GM23338 (cell line): ENCODE measurements around the gene ANKH. TPM values are rescaled to one million over a fixed set of nuclear protein-coding genes. Genes with fewer than 3 reads are reported as not detected.

ENCODE experiments used
- ATAC-seq: fragments of 200-7000 bp; cut with Tn5 transposase; 3 replicates; pipeline ENCODE4 v1.9.1; 2020
- DNase-seq: peaks from one replicate; pipeline ENCODE4 v3.0.0-alpha.2; 2015; ENCODE audit warnings: low spot score
- H2AFZ ChIP-seq: fragments of 200-600 bp; sonication (generic); 2 replicates; pipeline ENCODE4 v1.8.0; 2016; ENCODE audit warnings: antibody characterized with exemption, mild to moderate bottlenecking, moderate library complexity
- H3F3A ChIP-seq: fragments of 200-600 bp; sonication (generic); replicated peaks from 2 replicates; pipeline ENCODE4 v1.8.0; 2017; ENCODE audit warnings: antibody characterized with exemption, mixed run types, low read depth
- H3K27ac ChIP-seq: fragments of 200-600 bp; sonication (generic); 2 replicates; pipeline ENCODE4 v1.6.1; 2016; ENCODE audit warnings: low read depth
- H3K27me3 ChIP-seq: fragments of 200-600 bp; sonication (generic); 2 replicates; pipeline ENCODE4 v1.8.0; 2016; ENCODE audit warnings: mild to moderate bottlenecking, mixed run types, moderate library complexity; ENCODE audit not compliant: insufficient read depth
- H3K36me3 ChIP-seq: fragments of 200-600 bp; sonication (generic); 2 replicates; pipeline ENCODE4 v1.8.0; 2016; ENCODE audit warnings: mild to moderate bottlenecking; ENCODE audit not compliant: insufficient read depth
- H3K4me1 ChIP-seq: fragments of 200-600 bp; sonication (generic); 2 replicates; pipeline ENCODE4 v1.8.0; 2016; ENCODE audit warnings: mild to moderate bottlenecking, moderate library complexity; ENCODE audit not compliant: insufficient read depth
- H3K4me2 ChIP-seq: fragments of 200-600 bp; sonication (generic); 2 replicates; pipeline ENCODE4 v1.7.1; 2017; ENCODE audit warnings: mixed run types
- H3K4me3 ChIP-seq: fragments of 200-600 bp; sonication (generic); 2 replicates; pipeline ENCODE4 v1.6.1; 2016; ENCODE audit warnings: mixed run types
- H3K79me2 ChIP-seq: fragments of 200-600 bp; sonication (generic); replicated peaks from 2 replicates; pipeline ENCODE4 v1.8.0; 2017; ENCODE audit warnings: mild to moderate bottlenecking; ENCODE audit not compliant: insufficient read depth
- H3K9me2 ChIP-seq: fragments of 200-600 bp; sonication (generic); 2 replicates; pipeline ENCODE4 v1.8.0; 2017; ENCODE audit not compliant: insufficient read depth
- H4K20me1 ChIP-seq: fragments of 200-600 bp; sonication (generic); replicated peaks from 2 replicates; pipeline ENCODE4 v1.8.0; 2017; ENCODE audit warnings: mild to moderate bottlenecking; ENCODE audit not compliant: insufficient read depth
- H3K27ac Mint-ChIP-seq: 2 replicates; pipeline ENCODE4 v1.8.0; 2020; ENCODE audit warnings: inconsistent platforms, mild to moderate bottlenecking, moderate library complexity, mixed read lengths
- H3K27me3 Mint-ChIP-seq: 3 replicates; pipeline ENCODE4 v1.8.0; 2022; ENCODE audit warnings: low read depth, mild to moderate bottlenecking, moderate library complexity, mixed read lengths, inconsistent platforms; ENCODE audit not compliant: insufficient read depth, poor library complexity
- H3K36me3 Mint-ChIP-seq: 3 replicates; pipeline ENCODE4 v1.8.0; 2021; ENCODE audit warnings: low read depth, mild to moderate bottlenecking, inconsistent platforms, moderate library complexity, mixed read lengths
- H3K4me1 Mint-ChIP-seq: 3 replicates; pipeline ENCODE4 v1.8.0; 2020; ENCODE audit warnings: mild to moderate bottlenecking, inconsistent platforms, mixed read lengths
- H3K4me3 Mint-ChIP-seq: 3 replicates; pipeline ENCODE4 v1.8.0; 2021; ENCODE audit warnings: moderate library complexity, mild to moderate bottlenecking, inconsistent platforms, mixed read lengths
- H3K9me3 Mint-ChIP-seq: 3 replicates; pipeline ENCODE4 v1.8.0; 2020; ENCODE audit warnings: moderate library complexity, mild to moderate bottlenecking, inconsistent platforms, mixed read lengths
- CREB1 ChIP-seq: fragments of 250-450 bp; sonication (Bioruptor Pico); IDR thresholded peaks from 2 replicates; pipeline ENCODE4 v1.5.0; 2020; ENCODE audit warnings: low read depth, mild to moderate bottlenecking, moderate library complexity
- EZH2 ChIP-seq: fragments of 200-600 bp; sonication (generic); IDR thresholded peaks from one replicate; pipeline ENCODE4 v1.8.0; 2017; ENCODE audit warnings: antibody characterized with exemption, mild to moderate bottlenecking, low read depth; ENCODE audit not compliant: unreplicated experiment
- EZH2phosphoT487 ChIP-seq: fragments of 200-600 bp; sonication (generic); IDR thresholded peaks from one replicate; pipeline ENCODE4 v1.8.1; 2018; ENCODE audit warnings: antibody characterized with exemption; ENCODE audit not compliant: unreplicated experiment
- JUNB ChIP-seq: IDR thresholded peaks from one replicate; pipeline ENCODE4 v1.6.1; 2016; ENCODE audit warnings: antibody characterized with exemption; ENCODE audit not compliant: unreplicated experiment
- NANOG ChIP-seq: IDR thresholded peaks from 2 replicates; pipeline ENCODE4 v1.6.1; 2016; ENCODE audit warnings: antibody characterized with exemption, borderline replicate concordance
- POLR2AphosphoS5 ChIP-seq: IDR thresholded peaks from 2 replicates; pipeline ENCODE4 v1.6.1; 2016; ENCODE audit warnings: antibody characterized with exemption, low read depth
- STAT1 ChIP-seq: IDR thresholded peaks from one replicate; pipeline ENCODE4 v1.6.1; 2016; ENCODE audit warnings: antibody characterized with exemption; ENCODE audit not compliant: unreplicated experiment
- ZNF114 ChIP-seq: fragments of 250-450 bp; sonication (Bioruptor Pico); IDR thresholded peaks from 2 replicates; pipeline ENCODE4 v1.5.0; 2020; ENCODE audit warnings: mild to moderate bottlenecking, moderate library complexity
- ZNF331 ChIP-seq: fragments of 250-450 bp; sonication (Bioruptor Pico); IDR thresholded peaks from 2 replicates; pipeline ENCODE4 v1.5.0; 2020; ENCODE audit warnings: low read depth, mild to moderate bottlenecking, moderate library complexity
- polyA plus RNA-seq: library from polyadenylated mRNA; unstranded; fragments of >200 nt; fragmentation: Nextera tagmentation; extraction: Ambion mirVana; gene quantifications from 2 replicates; pipeline ENCODE4 v1.2.1, GENCODE V29; 2016
- total RNA-seq: library from RNA; depleted of rRNA; stranded (reverse); fragments of >200 nt; shearing (Covaris generic); gene quantifications from 2 replicates; pipeline ENCODE4 v1.2.3, GENCODE V29; 2014
- TF ChIP-seq, protein P1 (sequence below), 2 experiments: fragments of 200-600 bp in 1 of 2; sonication (generic) in 1 of 2; conservative IDR thresholded peaks; 2 replicates each; pipeline versions ENCODE4 v1.5.1 to v1.6.1; 2016 to 2017; ENCODE audit warnings: antibody characterized with exemption in 2 of 2, low read depth in 2 of 2, mild to moderate bottlenecking in 2 of 2, moderate library complexity in 1 of 2
- TF ChIP-seq, protein P2 (sequence below): IDR thresholded peaks from one replicate; pipeline ENCODE4 v1.6.1; 2018; ENCODE audit warnings: antibody characterized with exemption; ENCODE audit not compliant: unreplicated experiment
- TF ChIP-seq, protein P3 (sequence below): fragments of 250-450 bp; sonication (Bioruptor Pico); IDR thresholded peaks from 2 replicates; pipeline ENCODE4 v1.5.0; 2020; ENCODE audit warnings: mild to moderate bottlenecking, moderate library complexity
- TF ChIP-seq, protein P4 (sequence below): IDR thresholded peaks from 2 replicates; pipeline ENCODE4 v1.6.1; 2016; ENCODE audit warnings: antibody characterized with exemption

The ANKH gene
- total and polyA plus RNA-seq, 2 experiments from 2014 or later = 5.0 to 6.1 TPM

DNA sequence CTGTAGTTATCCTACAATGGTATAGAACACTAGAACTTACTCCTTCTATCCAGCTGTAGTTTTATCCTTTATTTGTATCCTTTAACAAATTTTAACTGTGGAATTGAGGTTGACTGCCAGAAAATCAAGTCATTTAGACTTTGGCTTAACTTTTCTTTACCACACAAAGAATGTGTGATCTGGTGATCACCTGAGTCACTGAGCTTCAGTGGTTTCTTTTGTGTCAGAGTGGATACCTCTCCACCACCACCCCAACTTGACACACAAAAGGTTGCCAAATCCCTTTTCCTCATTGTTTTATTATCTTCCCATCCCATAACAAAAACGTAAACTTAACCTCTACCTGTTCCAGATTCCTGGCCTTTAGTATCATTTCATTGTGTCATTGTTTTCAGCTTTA lies 201.6 kb downstream of the ANKH start:
- no peaks in the 10 kb centered on the region for H3K9me3 Mint-ChIP-seq
- Histone ChIP-seq H3K79me2 (peaks cover 96% of the 10 kb centered on the region), H3K36me3 (no peaks in the 10 kb centered on the region), H3K4me1 (peaks cover 53% of the 10 kb centered on the region), H3K9me2 (no peaks in the 10 kb centered on the region; the same call in 1 of the 2 replicates), H3K27me3 (peaks cover 13% of the 10 kb centered on the region), H4K20me1 (peaks cover 4% of the 10 kb centered on the region; the same call in 1 of the 2 replicates), H3F3A (no peaks in the 10 kb centered on the region), H3K4me2 (no peak overlapping the region), H3K4me3 (no peak overlapping the region), H2AFZ (no peak overlapping the region), H3K27ac (no peak overlapping the region)
- no peaks in the 10 kb centered on the region for H3K36me3 Mint-ChIP-seq
- TF ChIP-seq, protein P1, sequence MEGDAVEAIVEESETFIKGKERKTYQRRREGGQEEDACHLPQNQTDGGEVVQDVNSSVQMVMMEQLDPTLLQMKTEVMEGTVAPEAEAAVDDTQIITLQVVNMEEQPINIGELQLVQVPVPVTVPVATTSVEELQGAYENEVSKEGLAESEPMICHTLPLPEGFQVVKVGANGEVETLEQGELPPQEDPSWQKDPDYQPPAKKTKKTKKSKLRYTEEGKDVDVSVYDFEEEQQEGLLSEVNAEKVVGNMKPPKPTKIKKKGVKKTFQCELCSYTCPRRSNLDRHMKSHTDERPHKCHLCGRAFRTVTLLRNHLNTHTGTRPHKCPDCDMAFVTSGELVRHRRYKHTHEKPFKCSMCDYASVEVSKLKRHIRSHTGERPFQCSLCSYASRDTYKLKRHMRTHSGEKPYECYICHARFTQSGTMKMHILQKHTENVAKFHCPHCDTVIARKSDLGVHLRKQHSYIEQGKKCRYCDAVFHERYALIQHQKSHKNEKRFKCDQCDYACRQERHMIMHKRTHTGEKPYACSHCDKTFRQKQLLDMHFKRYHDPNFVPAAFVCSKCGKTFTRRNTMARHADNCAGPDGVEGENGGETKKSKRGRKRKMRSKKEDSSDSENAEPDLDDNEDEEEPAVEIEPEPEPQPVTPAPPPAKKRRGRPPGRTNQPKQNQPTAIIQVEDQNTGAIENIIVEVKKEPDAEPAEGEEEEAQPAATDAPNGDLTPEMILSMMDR (conservative IDR thresholded peaks at IDR 0.05; ENCODE audit: low read depth in 2 of 2) = no peak
- TF ChIP-seq EZH2 (no peak), ZNF331 (CRISPR knock-in tag) (no peak), CREB1 (CRISPR knock-in tag) (no peak), NANOG (no peak), ZNF114 (CRISPR knock-in tag) (no peak), POLR2AphosphoS5 (no peak), EZH2phosphoT487 (no peak), STAT1 (no peak), JUNB (no peak)
- TF ChIP-seq, protein P2, sequence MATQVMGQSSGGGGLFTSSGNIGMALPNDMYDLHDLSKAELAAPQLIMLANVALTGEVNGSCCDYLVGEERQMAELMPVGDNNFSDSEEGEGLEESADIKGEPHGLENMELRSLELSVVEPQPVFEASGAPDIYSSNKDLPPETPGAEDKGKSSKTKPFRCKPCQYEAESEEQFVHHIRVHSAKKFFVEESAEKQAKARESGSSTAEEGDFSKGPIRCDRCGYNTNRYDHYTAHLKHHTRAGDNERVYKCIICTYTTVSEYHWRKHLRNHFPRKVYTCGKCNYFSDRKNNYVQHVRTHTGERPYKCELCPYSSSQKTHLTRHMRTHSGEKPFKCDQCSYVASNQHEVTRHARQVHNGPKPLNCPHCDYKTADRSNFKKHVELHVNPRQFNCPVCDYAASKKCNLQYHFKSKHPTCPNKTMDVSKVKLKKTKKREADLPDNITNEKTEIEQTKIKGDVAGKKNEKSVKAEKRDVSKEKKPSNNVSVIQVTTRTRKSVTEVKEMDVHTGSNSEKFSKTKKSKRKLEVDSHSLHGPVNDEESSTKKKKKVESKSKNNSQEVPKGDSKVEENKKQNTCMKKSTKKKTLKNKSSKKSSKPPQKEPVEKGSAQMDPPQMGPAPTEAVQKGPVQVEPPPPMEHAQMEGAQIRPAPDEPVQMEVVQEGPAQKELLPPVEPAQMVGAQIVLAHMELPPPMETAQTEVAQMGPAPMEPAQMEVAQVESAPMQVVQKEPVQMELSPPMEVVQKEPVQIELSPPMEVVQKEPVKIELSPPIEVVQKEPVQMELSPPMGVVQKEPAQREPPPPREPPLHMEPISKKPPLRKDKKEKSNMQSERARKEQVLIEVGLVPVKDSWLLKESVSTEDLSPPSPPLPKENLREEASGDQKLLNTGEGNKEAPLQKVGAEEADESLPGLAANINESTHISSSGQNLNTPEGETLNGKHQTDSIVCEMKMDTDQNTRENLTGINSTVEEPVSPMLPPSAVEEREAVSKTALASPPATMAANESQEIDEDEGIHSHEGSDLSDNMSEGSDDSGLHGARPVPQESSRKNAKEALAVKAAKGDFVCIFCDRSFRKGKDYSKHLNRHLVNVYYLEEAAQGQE = no peak
- TF ChIP-seq, protein P3, sequence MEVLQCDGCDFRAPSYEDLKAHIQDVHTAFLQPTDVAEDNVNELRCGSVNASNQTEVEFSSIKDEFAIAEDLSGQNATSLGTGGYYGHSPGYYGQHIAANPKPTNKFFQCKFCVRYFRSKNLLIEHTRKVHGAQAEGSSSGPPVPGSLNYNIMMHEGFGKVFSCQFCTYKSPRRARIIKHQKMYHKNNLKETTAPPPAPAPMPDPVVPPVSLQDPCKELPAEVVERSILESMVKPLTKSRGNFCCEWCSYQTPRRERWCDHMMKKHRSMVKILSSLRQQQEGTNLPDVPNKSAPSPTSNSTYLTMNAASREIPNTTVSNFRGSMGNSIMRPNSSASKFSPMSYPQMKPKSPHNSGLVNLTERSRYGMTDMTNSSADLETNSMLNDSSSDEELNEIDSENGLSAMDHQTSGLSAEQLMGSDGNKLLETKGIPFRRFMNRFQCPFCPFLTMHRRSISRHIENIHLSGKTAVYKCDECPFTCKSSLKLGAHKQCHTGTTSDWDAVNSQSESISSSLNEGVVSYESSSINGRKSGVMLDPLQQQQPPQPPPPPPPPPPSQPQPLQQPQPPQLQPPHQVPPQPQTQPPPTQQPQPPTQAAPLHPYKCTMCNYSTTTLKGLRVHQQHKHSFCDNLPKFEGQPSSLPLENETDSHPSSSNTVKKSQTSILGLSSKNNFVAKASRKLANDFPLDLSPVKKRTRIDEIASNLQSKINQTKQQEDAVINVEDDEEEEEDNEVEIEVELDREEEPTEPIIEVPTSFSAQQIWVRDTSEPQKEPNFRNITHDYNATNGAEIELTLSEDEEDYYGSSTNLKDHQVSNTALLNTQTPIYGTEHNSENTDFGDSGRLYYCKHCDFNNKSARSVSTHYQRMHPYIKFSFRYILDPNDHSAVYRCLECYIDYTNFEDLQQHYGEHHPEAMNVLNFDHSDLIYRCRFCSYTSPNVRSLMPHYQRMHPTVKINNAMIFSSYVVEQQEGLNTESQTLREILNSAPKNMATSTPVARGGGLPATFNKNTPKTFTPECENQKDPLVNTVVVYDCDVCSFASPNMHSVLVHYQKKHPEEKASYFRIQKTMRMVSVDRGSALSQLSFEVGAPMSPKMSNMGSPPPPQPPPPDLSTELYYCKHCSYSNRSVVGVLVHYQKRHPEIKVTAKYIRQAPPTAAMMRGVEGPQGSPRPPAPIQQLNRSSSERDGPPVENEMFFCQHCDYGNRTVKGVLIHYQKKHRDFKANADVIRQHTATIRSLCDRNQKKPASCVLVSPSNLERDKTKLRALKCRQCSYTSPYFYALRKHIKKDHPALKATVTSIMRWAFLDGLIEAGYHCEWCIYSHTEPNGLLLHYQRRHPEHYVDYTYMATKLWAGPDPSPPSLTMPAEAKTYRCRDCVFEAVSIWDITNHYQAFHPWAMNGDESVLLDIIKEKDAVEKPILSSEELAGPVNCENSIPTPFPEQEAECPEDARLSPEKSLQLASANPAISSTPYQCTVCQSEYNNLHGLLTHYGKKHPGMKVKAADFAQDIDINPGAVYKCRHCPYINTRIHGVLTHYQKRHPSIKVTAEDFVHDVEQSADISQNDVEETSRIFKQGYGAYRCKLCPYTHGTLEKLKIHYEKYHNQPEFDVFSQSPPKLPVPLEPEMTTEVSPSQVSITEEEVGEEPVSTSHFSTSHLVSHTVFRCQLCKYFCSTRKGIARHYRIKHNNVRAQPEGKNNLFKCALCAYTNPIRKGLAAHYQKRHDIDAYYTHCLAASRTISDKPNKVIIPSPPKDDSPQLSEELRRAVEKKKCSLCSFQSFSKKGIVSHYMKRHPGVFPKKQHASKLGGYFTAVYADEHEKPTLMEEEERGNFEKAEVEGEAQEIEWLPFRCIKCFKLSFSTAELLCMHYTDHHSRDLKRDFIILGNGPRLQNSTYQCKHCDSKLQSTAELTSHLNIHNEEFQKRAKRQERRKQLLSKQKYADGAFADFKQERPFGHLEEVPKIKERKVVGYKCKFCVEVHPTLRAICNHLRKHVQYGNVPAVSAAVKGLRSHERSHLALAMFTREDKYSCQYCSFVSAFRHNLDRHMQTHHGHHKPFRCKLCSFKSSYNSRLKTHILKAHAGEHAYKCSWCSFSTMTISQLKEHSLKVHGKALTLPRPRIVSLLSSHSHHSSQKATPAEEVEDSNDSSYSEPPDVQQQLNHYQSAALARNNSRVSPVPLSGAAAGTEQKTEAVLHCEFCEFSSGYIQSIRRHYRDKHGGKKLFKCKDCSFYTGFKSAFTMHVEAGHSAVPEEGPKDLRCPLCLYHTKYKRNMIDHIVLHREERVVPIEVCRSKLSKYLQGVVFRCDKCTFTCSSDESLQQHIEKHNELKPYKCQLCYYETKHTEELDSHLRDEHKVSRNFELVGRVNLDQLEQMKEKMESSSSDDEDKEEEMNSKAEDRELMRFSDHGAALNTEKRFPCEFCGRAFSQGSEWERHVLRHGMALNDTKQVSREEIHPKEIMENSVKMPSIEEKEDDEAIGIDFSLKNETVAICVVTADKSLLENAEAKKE (CRISPR knock-in tag) = no peak
- TF ChIP-seq, protein P4, sequence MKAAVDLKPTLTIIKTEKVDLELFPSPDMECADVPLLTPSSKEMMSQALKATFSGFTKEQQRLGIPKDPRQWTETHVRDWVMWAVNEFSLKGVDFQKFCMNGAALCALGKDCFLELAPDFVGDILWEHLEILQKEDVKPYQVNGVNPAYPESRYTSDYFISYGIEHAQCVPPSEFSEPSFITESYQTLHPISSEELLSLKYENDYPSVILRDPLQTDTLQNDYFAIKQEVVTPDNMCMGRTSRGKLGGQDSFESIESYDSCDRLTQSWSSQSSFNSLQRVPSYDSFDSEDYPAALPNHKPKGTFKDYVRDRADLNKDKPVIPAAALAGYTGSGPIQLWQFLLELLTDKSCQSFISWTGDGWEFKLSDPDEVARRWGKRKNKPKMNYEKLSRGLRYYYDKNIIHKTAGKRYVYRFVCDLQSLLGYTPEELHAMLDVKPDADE = no peak
- H3K4me1 Mint-ChIP-seq = peaks cover 52% of the 10 kb centered on the region
- H3K27me3 Mint-ChIP-seq = peaks cover 12% of the 10 kb centered on the region
- H3K27ac Mint-ChIP-seq = no peak overlapping the region
- ATAC-seq (no peak), DNase-seq (no peak)
- no peak overlapping the region for H3K4me3 Mint-ChIP-seq
